Measurements from ENCODE around the gene PRELP. TPM values are rescaled to one million over a fixed set of nuclear protein-coding genes. Genes with fewer than 3 reads are reported as not detected.

PRELP gene
- total RNA-seq, 1 experiment from 2014 or later = not detected

- H3K4me1 ChIP-seq (ENCODE audit: low read length) = peaks cover 24% of the 10 kb centered on the region
- H3K27ac ChIP-seq (ENCODE audit: low read length) = no peak overlapping the region
- H3K79me2 ChIP-seq (ENCODE audit: low read length) = no peaks in the 10 kb centered on the region
- H3K4me2 ChIP-seq (ENCODE audit: low read depth, low read length, poor library complexity, severe bottlenecking) = no peak overlapping the region
- H3K9me2 ChIP-seq (replicated peaks; ENCODE audit: insufficient read depth, low read length) = no peaks in the 10 kb centered on the region
- no peak overlapping the region for H2AFZ ChIP-seq (ENCODE audit: low read length)
- no peaks in the 10 kb centered on the region for H3K36me3 ChIP-seq (ENCODE audit: insufficient read depth, low read length)
- H3K4me3 ChIP-seq (ENCODE audit: low read length) = no peak overlapping the region
- no peaks in the 10 kb centered on the region for H4K20me1 ChIP-seq (ENCODE audit: insufficient read depth, low read depth, low read length)
- no peak overlapping the region for H3K9ac ChIP-seq (ENCODE audit: low read length)
- DNase-seq = no peak
- no peaks in the 10 kb centered on the region; the same call in 1 of the 2 replicates for H3K27me3 ChIP-seq (ENCODE audit: low read length)
- no peaks in the 10 kb centered on the region for H3K9me3 ChIP-seq (ENCODE audit: low read length)
Observed at GRCh38 chr1:203448521-203449061, 27.0 kb upstream of the PRELP start.

DNA sequence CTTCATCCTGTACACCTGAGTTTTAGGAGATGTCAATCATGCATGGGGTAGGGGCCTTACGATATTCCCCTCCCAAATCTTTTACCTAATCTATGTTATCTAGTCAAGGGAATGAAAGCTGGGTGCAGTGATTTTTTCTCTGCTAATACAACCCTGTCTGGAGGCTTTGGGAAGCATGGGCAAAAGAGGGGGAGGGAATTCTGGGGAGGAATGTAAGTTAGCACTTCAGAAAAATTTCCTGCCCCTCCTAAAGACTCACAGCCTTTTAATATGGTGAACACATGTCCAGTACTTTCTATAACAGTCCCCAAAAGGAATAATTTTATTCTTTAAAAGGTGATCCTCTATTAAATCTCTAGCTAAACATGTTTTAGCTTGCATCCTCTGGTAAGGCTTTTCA lies 25.6 kb upstream of the PRELP start:
- H3K4me3 ChIP-seq (ENCODE audit: low read length) = no peak overlapping the region
- no peak overlapping the region for H3K4me2 ChIP-seq (ENCODE audit: low read depth, low read length, poor library complexity, severe bottlenecking)
- no peaks in the 10 kb centered on the region; the same call in 1 of the 2 replicates for H3K27me3 ChIP-seq (ENCODE audit: low read length)
- no peaks in the 10 kb centered on the region for H4K20me1 ChIP-seq (ENCODE audit: insufficient read depth, low read depth, low read length)
- DNase-seq = no peak
- no peaks in the 10 kb centered on the region for H3K9me2 ChIP-seq (replicated peaks; ENCODE audit: insufficient read depth, low read length)
- no peak overlapping the region for H2AFZ ChIP-seq (ENCODE audit: low read length)
- no peaks in the 10 kb centered on the region for H3K79me2 ChIP-seq (ENCODE audit: low read length)
- no peak overlapping the region for H3K9ac ChIP-seq (ENCODE audit: low read length)
- no peaks in the 10 kb centered on the region for H3K36me3 ChIP-seq (ENCODE audit: insufficient read depth, low read length)
- no peaks in the 10 kb centered on the region for H3K9me3 ChIP-seq (ENCODE audit: low read length)
- H3K27ac ChIP-seq (ENCODE audit: low read length) = no peak overlapping the region
- H3K4me1 ChIP-seq (ENCODE audit: low read length) = peaks cover 29% of the 10 kb centered on the region

GRCh38 chr1:203450479-203451149 lies 25.0 kb upstream of the PRELP start:
- Histone ChIP-seq H3K9me3 (ENCODE audit: low read length) (no peaks in the 10 kb centered on the region), H3K27ac (ENCODE audit: low read length) (no peak overlapping the region), H3K4me2 (ENCODE audit: low read depth, low read length, poor library complexity, severe bottlenecking) (no peak overlapping the region), H3K4me1 (ENCODE audit: low read length) (peaks cover 29% of the 10 kb centered on the region), H3K4me3 (ENCODE audit: low read length) (no peak overlapping the region), H3K27me3 (ENCODE audit: low read length) (no peaks in the 10 kb centered on the region; the same call in 1 of the 2 replicates), H2AFZ (ENCODE audit: low read length) (no peak overlapping the region), H4K20me1 (ENCODE audit: insufficient read depth, low read depth, low read length) (no peaks in the 10 kb centered on the region), H3K36me3 (ENCODE audit: insufficient read depth, low read length) (no peaks in the 10 kb centered on the region), H3K79me2 (ENCODE audit: low read length) (no peaks in the 10 kb centered on the region), H3K9ac (ENCODE audit: low read length) (no peak overlapping the region), H3K9me2 (replicated peaks; ENCODE audit: insufficient read depth, low read length) (no peaks in the 10 kb centered on the region)
- DNase-seq = peak; percentile 63

DNA sequence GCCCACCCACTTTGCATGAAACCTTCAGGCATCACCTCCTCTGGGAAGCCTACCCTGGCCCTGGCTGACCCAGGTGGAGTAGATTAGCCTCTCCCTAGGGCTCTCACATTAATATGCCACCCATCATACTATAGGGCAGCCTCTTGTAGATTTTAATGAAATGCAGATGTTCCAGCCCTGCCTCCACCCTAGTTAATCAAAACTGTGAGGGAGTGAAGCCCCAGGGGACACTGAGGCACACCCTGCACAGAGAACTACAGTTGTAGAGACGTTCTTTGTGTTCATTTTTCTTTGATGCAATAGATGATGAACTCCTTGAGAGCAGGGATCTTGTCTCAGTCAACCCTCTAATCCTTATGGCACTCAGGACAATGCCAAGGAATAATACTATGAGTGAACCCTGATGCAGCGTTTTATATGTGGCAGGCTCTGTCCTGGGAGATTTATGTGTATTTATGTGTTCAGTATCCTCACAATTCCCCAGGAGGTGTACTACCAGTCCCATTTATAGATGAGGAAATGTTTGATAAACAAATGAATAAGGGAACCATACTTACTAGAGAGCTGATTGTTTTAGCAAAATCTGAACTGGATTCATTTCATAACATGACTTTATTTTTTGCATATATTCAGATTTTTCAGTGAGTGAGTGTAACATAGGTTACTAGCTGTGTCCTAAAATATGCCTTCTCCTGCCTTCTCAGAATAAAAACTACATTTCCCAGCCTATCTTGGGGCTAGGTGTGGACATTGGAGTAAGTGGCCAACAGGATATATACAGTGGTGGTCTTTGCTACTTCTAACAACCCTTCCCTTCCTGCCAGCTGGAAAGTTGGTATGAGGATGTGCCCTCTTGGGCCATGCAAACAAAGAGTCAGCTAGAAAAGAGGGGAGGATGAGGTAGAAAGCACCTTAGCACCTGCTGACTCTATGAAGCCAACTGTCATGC lies 23.5 kb upstream of the PRELP start:
- peak overlapping the region; percentile 33 for H3K4me3 ChIP-seq (ENCODE audit: low read length)
- no peak overlapping the region for H2AFZ ChIP-seq (ENCODE audit: low read length)
- H3K27ac ChIP-seq (ENCODE audit: low read length) = no peak overlapping the region
- H3K9me3 ChIP-seq (ENCODE audit: low read length) = no peaks in the 10 kb centered on the region
- H4K20me1 ChIP-seq (ENCODE audit: insufficient read depth, low read depth, low read length) = no peaks in the 10 kb centered on the region
- H3K9ac ChIP-seq (ENCODE audit: low read length) = peak overlapping the region; percentile 19; the same call in 1 of the 2 replicates
- no peaks in the 10 kb centered on the region for H3K27me3 ChIP-seq (ENCODE audit: low read length)
- no peaks in the 10 kb centered on the region for H3K79me2 ChIP-seq (ENCODE audit: low read length)
- peak overlapping the region; percentile 64 for H3K4me2 ChIP-seq (ENCODE audit: low read depth, low read length, poor library complexity, severe bottlenecking)
- H3K4me1 ChIP-seq (ENCODE audit: low read length) = peaks cover 29% of the 10 kb centered on the region
- DNase-seq = no peak
- H3K9me2 ChIP-seq (replicated peaks; ENCODE audit: insufficient read depth, low read length) = no peaks in the 10 kb centered on the region
- no peaks in the 10 kb centered on the region for H3K36me3 ChIP-seq (ENCODE audit: insufficient read depth, low read length)

GRCh38 chr1:203453016-203453415 lies 22.6 kb upstream of the PRELP start:
- Histone ChIP-seq H2AFZ (ENCODE audit: low read length) (no peak overlapping the region), H3K36me3 (ENCODE audit: insufficient read depth, low read length) (no peaks in the 10 kb centered on the region), H3K27me3 (ENCODE audit: low read length) (no peaks in the 10 kb centered on the region), H4K20me1 (ENCODE audit: insufficient read depth, low read depth, low read length) (no peaks in the 10 kb centered on the region), H3K4me3 (ENCODE audit: low read length) (no peak overlapping the region), H3K79me2 (ENCODE audit: low read length) (no peaks in the 10 kb centered on the region), H3K9ac (ENCODE audit: low read length) (no peak overlapping the region), H3K9me2 (replicated peaks; ENCODE audit: insufficient read depth, low read length) (no peaks in the 10 kb centered on the region), H3K27ac (ENCODE audit: low read length) (no peak overlapping the region), H3K4me2 (ENCODE audit: low read depth, low read length, poor library complexity, severe bottlenecking) (peak overlapping the region; percentile 64), H3K4me1 (ENCODE audit: low read length) (peaks cover 29% of the 10 kb centered on the region), H3K9me3 (ENCODE audit: low read length) (no peaks in the 10 kb centered on the region)
- no peak for DNase-seq

- Histone ChIP-seq H3K27ac (ENCODE audit: low read length) (no peak overlapping the region), H3K27me3 (ENCODE audit: low read length) (no peaks in the 10 kb centered on the region)
Observed at GRCh38 chr1:203453616-203454015, 22.0 kb upstream of the PRELP start.

GRCh38 chr1:203454986-203455471 lies 20.6 kb upstream of the PRELP start:
- H3K9me3 ChIP-seq (ENCODE audit: low read length) = no peaks in the 10 kb centered on the region
- no peak overlapping the region for H3K4me3 ChIP-seq (ENCODE audit: low read length)
- no peak overlapping the region for H3K9ac ChIP-seq (ENCODE audit: low read length)
- no peaks in the 10 kb centered on the region for H3K27me3 ChIP-seq (ENCODE audit: low read length)
- H3K79me2 ChIP-seq (ENCODE audit: low read length) = no peaks in the 10 kb centered on the region
- H4K20me1 ChIP-seq (ENCODE audit: insufficient read depth, low read depth, low read length) = no peaks in the 10 kb centered on the region
- H3K9me2 ChIP-seq (replicated peaks; ENCODE audit: insufficient read depth, low read length) = no peaks in the 10 kb centered on the region
- no peak overlapping the region for H2AFZ ChIP-seq (ENCODE audit: low read length)
- H3K4me2 ChIP-seq (ENCODE audit: low read depth, low read length, poor library complexity, severe bottlenecking) = no peak overlapping the region
- no peaks in the 10 kb centered on the region for H3K36me3 ChIP-seq (ENCODE audit: insufficient read depth, low read length)
- H3K27ac ChIP-seq (ENCODE audit: low read length) = no peak overlapping the region
- peaks cover 39% of the 10 kb centered on the region for H3K4me1 ChIP-seq (ENCODE audit: low read length)
- DNase-seq = no peak

More at GRCh38 chr1:203453616-203454015, 22.0 kb upstream of the PRELP start:
- H4K20me1 ChIP-seq (ENCODE audit: insufficient read depth, low read depth, low read length) = no peaks in the 10 kb centered on the region
- H3K36me3 ChIP-seq (ENCODE audit: insufficient read depth, low read length) = no peaks in the 10 kb centered on the region
- H3K9me3 ChIP-seq (ENCODE audit: low read length) = no peaks in the 10 kb centered on the region
- H3K9me2 ChIP-seq (replicated peaks; ENCODE audit: insufficient read depth, low read length) = no peaks in the 10 kb centered on the region
- no peak overlapping the region for H2AFZ ChIP-seq (ENCODE audit: low read length)
- no peak overlapping the region for H3K4me3 ChIP-seq (ENCODE audit: low read length)
- H3K9ac ChIP-seq (ENCODE audit: low read length) = no peak overlapping the region
- H3K4me1 ChIP-seq (ENCODE audit: low read length) = peaks cover 29% of the 10 kb centered on the region
- DNase-seq = no peak
- H3K79me2 ChIP-seq (ENCODE audit: low read length) = no peaks in the 10 kb centered on the region
- H3K4me2 ChIP-seq (ENCODE audit: low read depth, low read length, poor library complexity, severe bottlenecking) = no peak overlapping the region

- Histone ChIP-seq H3K4me1 (ENCODE audit: low read length) (peaks cover 40% of the 10 kb centered on the region), H3K9me2 (replicated peaks; ENCODE audit: insufficient read depth, low read length) (no peaks in the 10 kb centered on the region), H4K20me1 (ENCODE audit: insufficient read depth, low read depth, low read length) (no peaks in the 10 kb centered on the region), H3K36me3 (ENCODE audit: insufficient read depth, low read length) (no peaks in the 10 kb centered on the region), H3K9me3 (ENCODE audit: low read length) (no peaks in the 10 kb centered on the region), H3K4me2 (ENCODE audit: low read depth, low read length, poor library complexity, severe bottlenecking) (no peak overlapping the region), H3K27me3 (ENCODE audit: low read length) (no peaks in the 10 kb centered on the region), H3K4me3 (ENCODE audit: low read length) (no peak overlapping the region), H3K9ac (ENCODE audit: low read length) (no peak overlapping the region), H3K27ac (ENCODE audit: low read length) (no peak overlapping the region), H2AFZ (ENCODE audit: low read length) (no peak overlapping the region), H3K79me2 (ENCODE audit: low read length) (no peaks in the 10 kb centered on the region)
- no peak for DNase-seq
Observed at GRCh38 chr1:203455706-203456105, 19.9 kb upstream of the PRELP start.

Data from Karpas-422 (cell line).